HG02610 (cell line): ENCODE results near the gene OR10H2.
"Not testable (repeated sequence)": the region's sequence is repeated elsewhere in the genome, so short reads cannot be mapped to it uniquely, and the experiment has no call there.

Experiments used
- ATAC-seq: cut with Tn5 transposase; IDR thresholded peaks from one replicate; pipeline ENCODE4 v1.9.1; 2021; ENCODE audit warnings: mild to moderate bottlenecking, moderate library complexity; ENCODE audit not compliant: unreplicated experiment

OR10H2 gene

GRCh38 chr19:15759962-15760565 lies 32.2 kb downstream of the OR10H2 start:
- no peak for ATAC-seq

- ATAC-seq, result no peak
Measured at GRCh38 chr19:15769586-15769985, 41.8 kb downstream of the OR10H2 start.

GRCh38 chr19:15774159-15774558 lies 46.3 kb downstream of the OR10H2 start:
- ATAC-seq, result not testable (repeated sequence)

GRCh38 chr19:15775249-15775648 lies 47.4 kb downstream of the OR10H2 start:
- ATAC-seq, result no peak

- ATAC-seq, result no peak
Measured at GRCh38 chr19:15776264-15776663, 48.4 kb downstream of the OR10H2 start.

- ATAC-seq, result no peak
Measured at GRCh38 chr19:15776991-15777970, 49.5 kb downstream of the OR10H2 start.
